Duodenal mucosa (tissue), 2 donors: ENCODE results near the gene CDC5L.
"Not testable (repeated sequence)": the region's sequence is repeated elsewhere in the genome, so short reads cannot be mapped to it uniquely, and the experiment has no call there.

Source experiments
- H3K27ac ChIP-seq: one replicate; pipeline ENCODE4 v1.7.0; 2013; ENCODE audit warnings: low read depth, low read length
- H3K27me3 ChIP-seq, 2 donors: one replicate each; pipeline ENCODE4 v1.7.0; 2013; ENCODE audit warnings: low read length in 2 of 2, control low read depth in 1 of 2; ENCODE audit not compliant: insufficient read depth in 2 of 2, control insufficient read depth in 1 of 2
- H3K36me3 ChIP-seq, 2 donors: one replicate each; pipeline ENCODE4 v1.7.0; 2013; ENCODE audit warnings: low read length in 2 of 2, control low read depth in 1 of 2; ENCODE audit not compliant: insufficient read depth in 2 of 2, control insufficient read depth in 1 of 2
- H3K4me1 ChIP-seq, 2 donors: one replicate each; pipeline ENCODE4 v1.7.0; 2013; ENCODE audit warnings: low read length in 2 of 2, control low read depth in 1 of 2; ENCODE audit not compliant: insufficient read depth in 2 of 2, control insufficient read depth in 1 of 2
- H3K4me3 ChIP-seq, 2 donors: one replicate each; pipeline ENCODE4 v1.7.0; 2013; ENCODE audit warnings: low read length in 2 of 2, low read depth in 1 of 2
- H3K9ac ChIP-seq, 2 donors: one replicate each; pipeline ENCODE4 v1.7.0; 2013; ENCODE audit warnings: low read length in 2 of 2, low read depth in 1 of 2
- H3K9me3 ChIP-seq, 2 donors: one replicate each; pipeline ENCODE4 v1.7.0; 2013; ENCODE audit warnings: low read length in 2 of 2, control low read depth in 1 of 2; ENCODE audit not compliant: control insufficient read depth in 1 of 2

CDC5L gene

GRCh38 chr6:44349904-44350649 is 37.4 kb upstream of the CDC5L start:
- no peak overlapping the region for H3K27ac ChIP-seq
- H3K27me3 ChIP-seq: peaks cover 0 to 3% of the 10 kb centered on the region in 2 donors
- H3K4me3 ChIP-seq: no peak overlapping the region
- no peaks in the 10 kb centered on the region for H3K9me3 ChIP-seq
- no peaks in the 10 kb centered on the region for H3K36me3 ChIP-seq
- peaks cover 0 to 5% of the 10 kb centered on the region in 2 donors for H3K4me1 ChIP-seq
- no peak overlapping the region for H3K9ac ChIP-seq

GRCh38 chr6:44350650-44350994 is 36.9 kb upstream of the CDC5L start:
- H3K27ac ChIP-seq, H3K36me3 ChIP-seq, H3K4me1 ChIP-seq, H3K9me3 ChIP-seq, H3K4me3 ChIP-seq, H3K27me3 ChIP-seq, H3K9ac ChIP-seq: not testable (repeated sequence)

GRCh38 chr6:44352259-44352658 is 35.2 kb upstream of the CDC5L start:
- H3K4me1 ChIP-seq: peaks cover 0 to 5% of the 10 kb centered on the region in 2 donors
- no peak overlapping the region for H3K4me3 ChIP-seq
- H3K9ac ChIP-seq: no peak overlapping the region
- no peaks in the 10 kb centered on the region for H3K36me3 ChIP-seq
- no peaks in the 10 kb centered on the region for H3K9me3 ChIP-seq
- no peak overlapping the region for H3K27ac ChIP-seq
- no peaks in the 10 kb centered on the region for H3K27me3 ChIP-seq

- Histone ChIP-seq H3K4me3 (no peak overlapping the region), H3K4me1 (peaks cover 0 to 5% of the 10 kb centered on the region in 2 donors), H3K27me3 (no peaks in the 10 kb centered on the region), H3K9me3 (no peaks in the 10 kb centered on the region), H3K27ac (no peak overlapping the region), H3K36me3 (no peaks in the 10 kb centered on the region), H3K9ac (no peak overlapping the region)
Observed at GRCh38 chr6:44353336-44353735, 34.2 kb upstream of the CDC5L start.

- H3K36me3 ChIP-seq: no peaks in the 10 kb centered on the region
- H3K4me3 ChIP-seq: no peak overlapping the region
- no peaks in the 10 kb centered on the region for H3K27me3 ChIP-seq
- H3K27ac ChIP-seq: no peak overlapping the region
- no peaks in the 10 kb centered on the region for H3K9me3 ChIP-seq
- no peaks in the 10 kb centered on the region for H3K4me1 ChIP-seq
- no peak overlapping the region for H3K9ac ChIP-seq
Observed at GRCh38 chr6:44355640-44356039, 31.9 kb upstream of the CDC5L start.

- Histone ChIP-seq H3K36me3 (no peaks in the 10 kb centered on the region), H3K4me1 (no peaks in the 10 kb centered on the region), H3K9me3 (no peaks in the 10 kb centered on the region), H3K4me3 (no peak overlapping the region), H3K9ac (no peak overlapping the region), H3K27me3 (no peaks in the 10 kb centered on the region), H3K27ac (no peak overlapping the region)
Observed at GRCh38 chr6:44356487-44356886, 31.0 kb upstream of the CDC5L start.

- Histone ChIP-seq H3K27me3 (peaks cover 0 to 2% of the 10 kb centered on the region in 2 donors), H3K4me1 (no peaks in the 10 kb centered on the region), H3K9ac (no peak overlapping the region), H3K27ac (no peak overlapping the region), H3K9me3 (no peaks in the 10 kb centered on the region), H3K4me3 (no peak overlapping the region), H3K36me3 (no peaks in the 10 kb centered on the region)
Observed at GRCh38 chr6:44359973-44360372, 27.5 kb upstream of the CDC5L start.

GRCh38 chr6:44361947-44362346 is 25.6 kb upstream of the CDC5L start:
- Histone ChIP-seq H3K27ac (no peak overlapping the region), H3K27me3 (peaks cover 0 to 2% of the 10 kb centered on the region in 2 donors), H3K9me3 (no peaks in the 10 kb centered on the region), H3K36me3 (no peaks in the 10 kb centered on the region), H3K9ac (no peak overlapping the region), H3K4me3 (no peak overlapping the region), H3K4me1 (no peaks in the 10 kb centered on the region)

- Histone ChIP-seq H3K4me3 (no peak overlapping the region), H3K36me3 (no peaks in the 10 kb centered on the region), H3K4me1 (no peaks in the 10 kb centered on the region), H3K27me3 (peaks cover 2 to 3% of the 10 kb centered on the region in 2 donors), H3K9me3 (no peaks in the 10 kb centered on the region), H3K9ac (no peak overlapping the region), H3K27ac (no peak overlapping the region)
Observed at GRCh38 chr6:44363377-44363926, 24.1 kb upstream of the CDC5L start.

- no peak overlapping the region for H3K9ac ChIP-seq
- H3K36me3 ChIP-seq: no peaks in the 10 kb centered on the region
- H3K4me1 ChIP-seq: no peaks in the 10 kb centered on the region
- H3K4me3 ChIP-seq: no peak overlapping the region
- H3K27me3 ChIP-seq: peaks cover 2 to 3% of the 10 kb centered on the region in 2 donors
- no peak overlapping the region for H3K27ac ChIP-seq
- no peaks in the 10 kb centered on the region for H3K9me3 ChIP-seq
Observed at GRCh38 chr6:44366781-44367180, 20.7 kb upstream of the CDC5L start.
